Measurements from ENCODE around the gene FCMR. TPM values are rescaled to one million over a fixed set of nuclear protein-coding genes. Genes with fewer than 3 reads are reported as not detected.
A peak's percentile ranks its signal among the peaks of the same experiment; 100 is the strongest.

FCMR gene
- total and polyA plus RNA-seq, 9 of the 15 experiments (the other 6 are each of a cell fraction or from before 2014, with no cell fraction given) = 0.11 to 0.82 (median 0.20) TPM; not detected in 5

DNA sequence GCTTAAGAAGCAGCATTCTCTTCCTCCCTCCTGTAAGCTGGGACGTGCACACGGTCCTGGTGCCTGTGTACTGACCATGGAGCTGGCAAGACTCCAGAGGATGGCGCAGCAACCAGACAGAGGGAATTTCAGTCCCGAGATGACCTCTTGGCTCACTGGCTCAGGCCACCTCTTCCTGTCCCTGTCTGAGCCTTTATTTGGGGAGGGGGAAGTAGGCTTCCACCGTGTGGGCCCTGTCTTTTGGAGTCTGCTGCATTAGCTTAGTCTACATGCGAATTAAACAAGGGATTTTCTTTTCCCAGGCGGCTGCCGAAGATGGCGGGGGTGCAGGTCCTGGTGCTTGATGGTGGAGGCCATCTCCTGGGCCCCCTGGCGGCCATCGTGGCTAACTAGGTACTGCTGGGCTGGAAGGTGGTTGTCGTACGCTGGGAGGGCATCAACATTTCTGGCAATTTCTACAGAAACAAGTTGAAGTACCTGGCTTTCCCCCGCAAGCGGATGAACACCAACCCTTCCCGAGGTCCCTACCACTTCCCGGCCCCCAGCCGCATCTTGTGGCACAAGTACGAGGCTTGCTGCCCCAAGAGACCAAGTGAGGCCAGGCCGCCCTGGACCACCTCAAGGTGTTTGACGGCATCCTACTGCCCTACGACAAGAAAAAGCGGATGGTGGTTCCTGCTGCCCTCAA lies 14.3 kb downstream of the FCMR start (continued):
- TF ChIP-seq, protein P1, sequence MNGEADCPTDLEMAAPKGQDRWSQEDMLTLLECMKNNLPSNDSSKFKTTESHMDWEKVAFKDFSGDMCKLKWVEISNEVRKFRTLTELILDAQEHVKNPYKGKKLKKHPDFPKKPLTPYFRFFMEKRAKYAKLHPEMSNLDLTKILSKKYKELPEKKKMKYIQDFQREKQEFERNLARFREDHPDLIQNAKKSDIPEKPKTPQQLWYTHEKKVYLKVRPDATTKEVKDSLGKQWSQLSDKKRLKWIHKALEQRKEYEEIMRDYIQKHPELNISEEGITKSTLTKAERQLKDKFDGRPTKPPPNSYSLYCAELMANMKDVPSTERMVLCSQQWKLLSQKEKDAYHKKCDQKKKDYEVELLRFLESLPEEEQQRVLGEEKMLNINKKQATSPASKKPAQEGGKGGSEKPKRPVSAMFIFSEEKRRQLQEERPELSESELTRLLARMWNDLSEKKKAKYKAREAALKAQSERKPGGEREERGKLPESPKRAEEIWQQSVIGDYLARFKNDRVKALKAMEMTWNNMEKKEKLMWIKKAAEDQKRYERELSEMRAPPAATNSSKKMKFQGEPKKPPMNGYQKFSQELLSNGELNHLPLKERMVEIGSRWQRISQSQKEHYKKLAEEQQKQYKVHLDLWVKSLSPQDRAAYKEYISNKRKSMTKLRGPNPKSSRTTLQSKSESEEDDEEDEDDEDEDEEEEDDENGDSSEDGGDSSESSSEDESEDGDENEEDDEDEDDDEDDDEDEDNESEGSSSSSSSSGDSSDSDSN (IDR thresholded peaks at IDR 0.05; ENCODE audit: borderline replicate concordance in 1 of 2, low read depth in 2 of 2, low read length in 2 of 2) = 0 out of 4 replicates have a peak, but pooled peaks of 1 of the 2 experiments have one; percentile 55
- peak; percentile 65 for TF ChIP-seq SMAD4 (CRISPR knock-in tag; conservative IDR thresholded peaks at IDR 0.05)
- peak; percentile 80 for TF ChIP-seq NFIC (IDR thresholded peaks at IDR 0.05)
- TF ChIP-seq HDGF (IDR thresholded peaks at IDR 0.05) = no peak
- TF ChIP-seq, protein P2, sequence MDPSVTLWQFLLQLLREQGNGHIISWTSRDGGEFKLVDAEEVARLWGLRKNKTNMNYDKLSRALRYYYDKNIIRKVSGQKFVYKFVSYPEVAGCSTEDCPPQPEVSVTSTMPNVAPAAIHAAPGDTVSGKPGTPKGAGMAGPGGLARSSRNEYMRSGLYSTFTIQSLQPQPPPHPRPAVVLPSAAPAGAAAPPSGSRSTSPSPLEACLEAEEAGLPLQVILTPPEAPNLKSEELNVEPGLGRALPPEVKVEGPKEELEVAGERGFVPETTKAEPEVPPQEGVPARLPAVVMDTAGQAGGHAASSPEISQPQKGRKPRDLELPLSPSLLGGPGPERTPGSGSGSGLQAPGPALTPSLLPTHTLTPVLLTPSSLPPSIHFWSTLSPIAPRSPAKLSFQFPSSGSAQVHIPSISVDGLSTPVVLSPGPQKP (CRISPR knock-in tag; IDR thresholded peaks at IDR 0.05) = no peak
- TF ChIP-seq, protein P3, sequence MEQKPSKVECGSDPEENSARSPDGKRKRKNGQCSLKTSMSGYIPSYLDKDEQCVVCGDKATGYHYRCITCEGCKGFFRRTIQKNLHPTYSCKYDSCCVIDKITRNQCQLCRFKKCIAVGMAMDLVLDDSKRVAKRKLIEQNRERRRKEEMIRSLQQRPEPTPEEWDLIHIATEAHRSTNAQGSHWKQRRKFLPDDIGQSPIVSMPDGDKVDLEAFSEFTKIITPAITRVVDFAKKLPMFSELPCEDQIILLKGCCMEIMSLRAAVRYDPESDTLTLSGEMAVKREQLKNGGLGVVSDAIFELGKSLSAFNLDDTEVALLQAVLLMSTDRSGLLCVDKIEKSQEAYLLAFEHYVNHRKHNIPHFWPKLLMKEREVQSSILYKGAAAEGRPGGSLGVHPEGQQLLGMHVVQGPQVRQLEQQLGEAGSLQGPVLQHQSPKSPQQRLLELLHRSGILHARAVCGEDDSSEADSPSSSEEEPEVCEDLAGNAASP (IDR thresholded peaks at IDR 0.05) = 0 out of 2 replicates have a peak, but pooled peaks have one; percentile 11
- TF ChIP-seq, protein P4, sequence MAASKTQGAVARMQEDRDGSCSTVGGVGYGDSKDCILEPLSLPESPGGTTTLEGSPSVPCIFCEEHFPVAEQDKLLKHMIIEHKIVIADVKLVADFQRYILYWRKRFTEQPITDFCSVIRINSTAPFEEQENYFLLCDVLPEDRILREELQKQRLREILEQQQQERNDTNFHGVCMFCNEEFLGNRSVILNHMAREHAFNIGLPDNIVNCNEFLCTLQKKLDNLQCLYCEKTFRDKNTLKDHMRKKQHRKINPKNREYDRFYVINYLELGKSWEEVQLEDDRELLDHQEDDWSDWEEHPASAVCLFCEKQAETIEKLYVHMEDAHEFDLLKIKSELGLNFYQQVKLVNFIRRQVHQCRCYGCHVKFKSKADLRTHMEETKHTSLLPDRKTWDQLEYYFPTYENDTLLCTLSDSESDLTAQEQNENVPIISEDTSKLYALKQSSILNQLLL (CRISPR knock-in tag; IDR thresholded peaks at IDR 0.05; ENCODE audit: borderline replicate concordance) = no peak
- TF ChIP-seq ZNF699 (CRISPR knock-in tag; IDR thresholded peaks at IDR 0.05; ENCODE audit: insufficient replicate concordance) = no peak
- no peak for TF ChIP-seq MYBL2 (IDR thresholded peaks at IDR 0.05; ENCODE audit: low read depth)
- no peak for TF ChIP-seq MYBL2 (CRISPR knock-in tag; IDR thresholded peaks at IDR 0.05; ENCODE audit: borderline replicate concordance)
- TF ChIP-seq PPARD (CRISPR knock-in tag; IDR thresholded peaks at IDR 0.05) = no peak
- no peak for TF ChIP-seq PTRF (tag; IDR thresholded peaks at IDR 0.05)
- TF ChIP-seq, protein P5, sequence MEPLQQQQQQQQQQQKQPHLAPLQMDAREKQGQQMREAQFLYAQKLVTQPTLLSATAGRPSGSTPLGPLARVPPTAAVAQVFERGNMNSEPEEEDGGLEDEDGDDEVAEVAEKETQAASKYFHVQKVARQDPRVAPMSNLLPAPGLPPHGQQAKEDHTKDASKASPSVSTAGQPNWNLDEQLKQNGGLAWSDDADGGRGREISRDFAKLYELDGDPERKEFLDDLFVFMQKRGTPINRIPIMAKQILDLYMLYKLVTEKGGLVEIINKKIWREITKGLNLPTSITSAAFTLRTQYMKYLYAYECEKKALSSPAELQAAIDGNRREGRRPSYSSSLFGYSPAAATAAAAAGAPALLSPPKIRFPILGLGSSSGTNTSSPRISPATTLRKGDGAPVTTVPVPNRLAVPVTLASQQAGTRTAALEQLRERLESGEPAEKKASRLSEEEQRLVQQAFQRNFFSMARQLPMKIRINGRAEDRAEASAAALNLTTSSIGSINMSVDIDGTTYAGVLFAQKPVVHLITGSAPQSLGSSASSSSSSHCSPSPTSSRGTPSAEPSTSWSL (CRISPR knock-in tag; IDR thresholded peaks at IDR 0.05; ENCODE audit: borderline replicate concordance) = no peak

Data from K562 (cell line).